Stimulated activated CD8-positive, alpha-beta memory T cell treated with anti-CD3 and anti-CD28 coated beads, Interleukin-4, amount 100 ng/mL, for 24 hours (primary cell): ENCODE measurements around the gene HSPA14.
"Not testable (repeated sequence)": the region's sequence is repeated elsewhere in the genome, so short reads cannot be mapped to it uniquely, and the experiment has no call there.

ENCODE experiments used
- DNase-seq: peaks from one replicate; pipeline ENCODE4 v3.0.0-alpha.2; 2020; ENCODE audit warnings: low read depth

HSPA14 gene

GRCh38 chr10:14837757-14838581, at the start of gene HSPA14, which contains the start of the genes CDNF and MSANTD7:
Gene HSPA14, plus strand, starts transcription at chr10:14838306. Its CDS starts 97 bp downstream, at chr10:14838403.
Gene CDNF, minus strand, starts transcription at chr10:14838037. Its CDS starts 91 bp downstream, at chr10:14837946.
Gene MSANTD7, plus strand, starts transcription at chr10:14838306. Its CDS starts 3,979 bp downstream, at chr10:14842285.
- peak; percentile 100 for DNase-seq

GRCh38 chr10:14798636-14799035, 39.5 kb upstream of the HSPA14 start:
- no peak for DNase-seq

DNA sequence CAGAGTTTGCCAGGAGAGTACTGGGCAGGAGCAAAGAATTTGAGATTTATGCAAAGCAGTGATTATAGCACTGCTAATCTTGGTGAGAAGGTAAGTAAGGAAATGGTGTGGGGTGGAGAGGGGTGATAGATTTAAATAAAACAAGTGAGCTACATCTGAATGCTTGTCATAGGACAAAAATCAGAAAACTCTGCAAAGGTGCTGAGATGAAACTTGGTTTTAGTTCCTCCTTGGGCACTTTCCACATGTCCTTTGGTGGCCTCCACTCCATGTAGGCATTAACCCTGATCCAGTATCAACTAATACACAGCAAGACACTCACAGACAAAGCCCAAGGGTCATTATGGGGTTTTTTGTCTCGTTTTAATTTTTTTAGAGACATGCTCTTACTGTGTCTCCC, 37.7 kb upstream of the HSPA14 start:
- DNase-seq: no peak

DNA sequence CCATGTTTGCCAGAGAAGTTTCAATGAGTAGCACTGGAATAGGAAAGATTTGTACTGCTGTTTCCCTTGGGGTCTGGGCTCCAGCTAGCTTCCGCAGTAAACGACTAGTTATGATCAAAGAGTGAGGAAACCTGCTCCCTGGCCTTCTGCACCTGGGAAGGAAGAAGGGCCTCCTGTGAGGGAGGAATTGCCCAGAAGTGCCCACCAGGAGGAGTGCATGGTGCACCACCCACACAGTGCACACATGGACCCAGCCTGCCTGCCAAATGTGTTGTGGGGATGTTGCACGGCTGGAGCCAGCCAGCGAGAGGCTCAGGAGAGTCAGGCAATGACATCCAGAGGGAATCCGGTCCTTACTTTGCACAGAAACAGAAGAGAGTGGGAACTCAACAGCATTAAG, 36.4 kb upstream of the HSPA14 start:
- no peak for DNase-seq

DNA sequence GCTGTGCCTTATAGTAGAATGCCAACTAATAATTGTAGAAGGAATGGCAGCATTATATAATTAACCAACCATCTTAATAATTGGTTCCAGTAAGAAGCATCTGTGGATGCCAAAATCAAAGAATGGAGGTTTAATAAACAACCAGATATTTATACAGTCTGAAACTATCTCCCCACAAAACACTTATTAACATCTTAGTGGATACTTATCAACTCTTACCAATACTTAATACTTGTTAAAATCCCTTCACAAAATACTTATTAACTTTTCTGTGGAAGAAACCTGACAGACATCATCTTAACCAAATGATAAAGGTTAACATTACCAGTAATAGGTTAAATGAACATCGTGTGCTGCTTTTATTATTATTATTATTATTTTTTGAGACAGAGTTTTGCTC, 34.3 kb upstream of the HSPA14 start:
- DNase-seq: no peak

DNA sequence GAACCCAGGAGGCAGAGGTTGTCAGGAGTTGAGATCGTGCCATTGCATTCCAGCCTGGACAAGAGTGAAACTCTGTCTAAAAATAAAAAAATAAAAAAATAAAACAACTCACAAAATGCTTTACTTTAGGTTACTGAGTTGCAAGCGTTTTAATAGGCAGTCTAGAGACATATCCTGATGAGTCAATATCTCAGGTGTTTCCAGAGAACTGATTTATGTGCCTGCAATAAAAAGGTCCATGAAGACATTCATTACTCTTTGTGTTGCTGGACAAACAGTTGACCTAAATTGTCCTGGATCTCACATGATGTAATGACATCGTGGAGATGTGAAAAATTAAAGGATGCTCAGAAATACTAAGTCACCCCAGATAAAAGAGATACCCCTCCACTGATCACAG, 31.8 kb upstream of the HSPA14 start:
- DNase-seq: no peak

DNA sequence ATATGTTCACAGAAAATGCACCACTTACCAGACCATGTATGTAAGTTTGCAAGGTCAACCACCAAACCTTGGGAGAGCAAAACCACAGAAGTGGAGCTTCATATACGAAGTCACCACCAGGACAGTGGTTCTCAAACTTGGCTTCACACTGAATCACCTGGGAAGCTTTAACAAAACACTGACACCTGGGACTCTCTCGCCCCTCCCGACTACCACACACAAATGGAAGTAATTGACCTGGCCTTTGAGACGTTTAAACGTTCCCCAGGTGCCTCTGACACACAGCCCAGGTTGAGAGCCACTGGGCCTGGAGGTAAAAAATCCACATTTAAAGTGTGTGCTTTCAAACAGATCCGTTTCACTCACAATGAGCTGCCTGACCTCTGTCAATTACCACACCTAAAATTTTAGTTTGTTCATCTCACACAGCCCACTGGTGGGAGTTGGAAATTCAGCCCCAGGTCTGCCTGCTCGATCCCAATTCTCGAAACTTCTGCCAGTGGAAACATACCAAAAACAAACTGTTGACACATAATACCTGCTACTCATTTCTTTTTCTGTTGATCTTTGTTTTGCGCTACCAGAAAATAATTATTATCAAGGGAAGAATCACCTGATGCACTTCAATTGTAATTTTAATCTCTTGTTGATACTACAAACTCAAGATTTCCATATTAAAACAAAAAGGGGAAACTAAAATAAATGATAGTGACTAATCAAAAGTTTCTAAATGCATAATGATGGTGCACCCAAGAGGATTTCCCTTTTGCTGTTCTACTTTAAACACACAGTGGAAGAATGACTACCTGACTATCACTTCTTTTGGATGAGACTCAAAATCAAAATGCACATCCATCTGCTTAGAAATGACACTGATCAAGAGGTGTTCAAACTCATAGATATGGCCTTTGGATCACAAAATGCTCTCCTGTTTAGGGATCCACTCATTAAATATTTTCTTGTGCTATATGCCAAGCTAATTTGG, 26.8 kb upstream of the HSPA14 start:
- DNase-seq: no peak

- DNase-seq: no peak
Measured at GRCh38 chr10:14812271-14812670, 25.8 kb upstream of the HSPA14 start.

DNA sequence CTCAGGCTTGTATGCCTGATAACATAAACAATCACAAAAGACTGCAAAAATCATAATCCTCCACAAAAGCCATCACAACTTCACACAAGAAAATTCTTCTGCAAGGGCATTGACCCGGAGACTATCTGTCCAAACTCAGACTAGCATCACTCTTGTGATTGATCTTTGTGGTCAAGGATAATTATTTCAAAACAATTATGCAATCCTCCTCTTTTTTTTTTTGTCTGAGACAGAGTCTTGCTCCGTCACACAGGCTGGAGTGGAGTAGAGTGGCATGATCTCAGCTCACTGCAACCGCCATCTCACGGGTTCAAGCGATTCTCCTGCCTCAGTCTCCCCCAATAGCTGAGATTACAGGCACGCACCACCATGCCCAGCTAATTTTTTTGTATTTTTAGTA, 22.4 kb upstream of the HSPA14 start:
- DNase-seq: no peak

- DNase-seq: not testable (repeated sequence)
Measured at GRCh38 chr10:14816717-14817116, 21.4 kb upstream of the HSPA14 start.

GRCh38 chr10:14820010-14820774, 17.9 kb upstream of the HSPA14 start:
- DNase-seq: no peak

DNA sequence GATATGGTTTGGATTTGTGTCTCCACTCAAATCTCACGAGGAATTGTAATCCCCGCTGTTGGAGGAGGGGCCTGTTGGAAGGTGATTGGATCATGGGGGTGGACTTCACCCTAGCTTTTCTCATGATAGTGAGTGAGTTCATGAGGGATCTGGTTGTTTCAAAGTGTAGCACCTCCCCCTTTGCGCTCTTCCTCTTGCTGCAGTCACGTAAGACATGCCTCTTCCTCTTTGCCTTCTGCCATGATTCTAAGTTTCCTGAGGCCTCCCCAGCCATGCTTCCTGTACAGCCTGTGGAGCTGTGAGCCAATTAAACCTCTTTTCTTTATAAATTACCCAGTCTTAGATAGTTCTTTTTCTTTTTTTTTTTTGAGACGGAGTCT, 17.3 kb upstream of the HSPA14 start:
- no peak for DNase-seq

GRCh38 chr10:14821635-14822375, 16.3 kb upstream of the HSPA14 start:
- no peak for DNase-seq

- DNase-seq: peak; percentile 19
Measured at GRCh38 chr10:14822879-14823755, 15.0 kb upstream of the HSPA14 start.

GRCh38 chr10:14823966-14824365, 14.1 kb upstream of the HSPA14 start:
- DNase-seq: no peak

GRCh38 chr10:14826076-14826829, 11.9 kb upstream of the HSPA14 start:
- DNase-seq: no peak

DNA sequence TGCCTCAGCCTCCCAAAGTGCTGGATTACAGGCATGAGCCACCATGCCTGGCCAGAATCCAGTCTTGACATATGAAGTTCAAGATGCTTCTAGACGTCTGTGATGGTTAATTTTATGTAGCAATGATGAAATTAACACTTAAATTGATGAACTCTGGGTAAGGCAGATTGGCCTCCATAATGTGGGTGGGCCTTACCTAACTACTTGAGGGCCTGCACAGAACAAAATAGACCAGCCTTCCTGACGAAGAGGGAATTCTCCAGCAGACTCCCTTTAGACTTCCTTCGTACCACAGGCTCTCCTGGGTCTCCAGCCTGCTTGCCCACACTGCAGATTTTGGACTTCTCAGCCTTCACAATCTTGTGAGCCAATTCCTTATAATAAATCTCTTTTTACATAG, 5.0 kb upstream of the HSPA14 start:
- DNase-seq: no peak

DNA sequence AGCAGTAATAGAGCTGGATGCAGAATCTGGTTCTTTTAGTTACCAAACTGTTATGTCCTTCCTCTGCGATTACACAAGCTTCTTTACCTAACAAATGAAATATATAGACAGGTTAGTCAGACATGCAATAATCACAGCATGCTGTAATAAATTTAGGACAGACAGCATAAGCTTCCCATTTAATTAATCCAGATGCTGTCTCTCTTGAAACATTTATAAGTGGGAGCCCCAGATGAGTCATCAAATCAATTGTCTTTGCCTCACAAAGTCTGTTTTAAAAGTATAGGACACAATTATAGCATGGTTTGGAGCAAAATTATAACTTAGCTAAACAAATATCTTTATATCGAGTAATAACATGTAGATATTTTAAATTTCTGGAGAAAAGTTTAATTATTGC, 1.9 kb upstream of the HSPA14 start:
- DNase-seq: no peak

DNA sequence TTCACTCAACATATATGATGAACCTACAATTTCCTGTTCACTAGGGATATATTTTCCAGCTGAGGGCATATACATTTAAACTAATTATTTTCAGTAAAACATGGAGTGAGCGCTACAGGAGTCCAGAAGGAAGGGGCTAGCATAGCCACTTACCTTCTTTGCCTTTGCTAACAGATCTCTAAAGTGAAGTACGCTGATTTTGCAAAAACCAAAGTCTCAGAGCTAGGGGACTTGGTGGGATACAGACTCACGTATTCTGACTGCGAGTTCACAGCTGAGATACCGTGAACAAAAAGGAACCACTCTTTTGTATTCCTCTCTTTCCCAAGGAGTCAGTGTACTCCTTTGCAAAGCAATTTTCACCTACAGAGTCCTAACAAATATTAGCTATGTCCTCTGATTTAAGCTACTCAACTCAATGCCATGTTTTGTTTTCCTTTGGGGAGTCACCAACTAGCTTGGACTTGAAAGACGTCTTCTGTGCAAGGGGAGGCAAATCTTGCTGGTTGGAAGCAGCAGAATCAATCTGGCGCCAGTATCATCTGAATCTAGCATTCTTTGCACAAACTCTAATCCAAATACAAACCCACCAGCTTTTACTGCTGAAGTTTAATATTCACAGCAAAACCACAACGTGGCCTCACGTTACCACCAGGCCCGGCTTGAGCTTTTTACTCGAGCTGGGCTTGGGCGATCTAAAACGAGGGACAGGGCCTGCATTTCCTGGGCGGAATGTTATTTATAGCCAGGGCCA, 926 bp upstream of the HSPA14 start:
- DNase-seq: no peak
